Measurements from ENCODE around the gene MMADHC. TPM values are rescaled to one million over a fixed set of nuclear protein-coding genes. Genes with fewer than 3 reads are reported as not detected.
"Not testable (repeated sequence)": the region's sequence is repeated elsewhere in the genome, so short reads cannot be mapped to it uniquely, and the experiment has no call there.

The MMADHC gene
- total RNA-seq, 4 donors from 2014 or later: 140 to 205 (median 169) TPM

DNA sequence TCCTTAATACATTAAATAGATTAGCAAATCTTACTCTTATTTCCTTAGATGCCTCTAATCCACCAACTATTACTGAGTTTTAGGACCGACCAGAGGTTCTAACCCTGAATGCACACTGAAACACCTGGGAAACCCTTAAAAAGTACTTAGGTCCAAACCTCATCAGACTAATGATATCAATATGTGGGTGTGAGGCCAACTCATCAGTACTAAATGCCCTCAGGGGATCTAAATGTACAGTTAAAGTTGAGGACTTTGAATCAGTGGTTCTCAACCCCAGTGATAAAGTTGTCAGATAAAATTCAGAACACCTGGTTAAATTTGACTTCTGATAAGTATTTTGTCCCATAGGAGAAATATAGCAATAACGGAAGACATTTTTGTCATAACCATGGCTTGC is 20.9 kb downstream of the MMADHC start:
- no peak overlapping the region for H3K4me3 ChIP-seq
- H3K9me3 ChIP-seq: no peaks in the 10 kb centered on the region
- intact Hi-C loops (cut with DNase I; ENCODE audit: low total_unique reads) (no loop called here), in situ Hi-C loops (cut with MboI; ENCODE audit: low sequenced_read_pairs in 4 of 4) (loop anchor here in 3 of 4 donors (5.0 to 10.0 kb wide), 2 partner anchors 549 to 552 kb away; no protein-coding TSS in a partner anchor)
- DNase-seq (no peak), ATAC-seq (no peak)
- H3K36me3 ChIP-seq: peaks cover 0 to 59% of the 10 kb centered on the region in 2 donors
- H3K4me1 ChIP-seq: peaks cover 0 to under 1% of the 10 kb centered on the region in 2 donors
- H3K27ac ChIP-seq: no peak overlapping the region
- H3K27me3 ChIP-seq: no peaks in the 10 kb centered on the region
- no peak for TF ChIP-seq POLR2A (IDR thresholded peaks at IDR 0.05)
- TF ChIP-seq, protein P1, sequence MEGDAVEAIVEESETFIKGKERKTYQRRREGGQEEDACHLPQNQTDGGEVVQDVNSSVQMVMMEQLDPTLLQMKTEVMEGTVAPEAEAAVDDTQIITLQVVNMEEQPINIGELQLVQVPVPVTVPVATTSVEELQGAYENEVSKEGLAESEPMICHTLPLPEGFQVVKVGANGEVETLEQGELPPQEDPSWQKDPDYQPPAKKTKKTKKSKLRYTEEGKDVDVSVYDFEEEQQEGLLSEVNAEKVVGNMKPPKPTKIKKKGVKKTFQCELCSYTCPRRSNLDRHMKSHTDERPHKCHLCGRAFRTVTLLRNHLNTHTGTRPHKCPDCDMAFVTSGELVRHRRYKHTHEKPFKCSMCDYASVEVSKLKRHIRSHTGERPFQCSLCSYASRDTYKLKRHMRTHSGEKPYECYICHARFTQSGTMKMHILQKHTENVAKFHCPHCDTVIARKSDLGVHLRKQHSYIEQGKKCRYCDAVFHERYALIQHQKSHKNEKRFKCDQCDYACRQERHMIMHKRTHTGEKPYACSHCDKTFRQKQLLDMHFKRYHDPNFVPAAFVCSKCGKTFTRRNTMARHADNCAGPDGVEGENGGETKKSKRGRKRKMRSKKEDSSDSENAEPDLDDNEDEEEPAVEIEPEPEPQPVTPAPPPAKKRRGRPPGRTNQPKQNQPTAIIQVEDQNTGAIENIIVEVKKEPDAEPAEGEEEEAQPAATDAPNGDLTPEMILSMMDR (IDR thresholded peaks at IDR 0.05 in 4 of 5, conservative IDR thresholded peaks at IDR 0.05 in 1 of 5): no peak

GRCh38 chr2:149565625-149566024 is 21.9 kb downstream of the MMADHC start:
- in situ Hi-C loops (cut with MboI; ENCODE audit: low sequenced_read_pairs in 4 of 4): loop anchor here in 3 of 4 donors (5.0 to 10.0 kb wide), 2 partner anchors 548 to 551 kb away; no protein-coding TSS in a partner anchor
- H3K27me3 ChIP-seq; H3K4me3 ChIP-seq; H3K4me1 ChIP-seq; DNase-seq; H3K9me3 ChIP-seq; ATAC-seq; intact Hi-C loops (cut with DNase I; ENCODE audit: low total_unique reads); H3K27ac ChIP-seq: not testable (repeated sequence)
- peaks cover 0 to 52% of the 10 kb centered on the region in 2 donors for H3K36me3 ChIP-seq

- H3K4me1 ChIP-seq: no peaks in the 10 kb centered on the region
- H3K4me3 ChIP-seq: no peak overlapping the region
- no peaks in the 10 kb centered on the region for H3K9me3 ChIP-seq
- H3K36me3 ChIP-seq: peaks cover 0 to 46% of the 10 kb centered on the region in 2 donors
- H3K27ac ChIP-seq: no peak overlapping the region
- ATAC-seq: no peak
- intact Hi-C loops (cut with DNase I; ENCODE audit: low total_unique reads) (no loop called here), in situ Hi-C loops (cut with MboI; ENCODE audit: low sequenced_read_pairs in 4 of 4) (loop anchor here (5.0 to 10.0 kb wide), 2 partner anchors 548 to 550 kb away; no protein-coding TSS in a partner anchor)
- H3K27me3 ChIP-seq: no peaks in the 10 kb centered on the region
- DNase-seq: no peak
- TF ChIP-seq, protein P1 (IDR thresholded peaks at IDR 0.05 in 4 of 5, conservative IDR thresholded peaks at IDR 0.05 in 1 of 5): no peak
- TF ChIP-seq POLR2A (IDR thresholded peaks at IDR 0.05): no peak
Observed at GRCh38 chr2:149564983-149565382, 22.6 kb downstream of the MMADHC start.

DNA sequence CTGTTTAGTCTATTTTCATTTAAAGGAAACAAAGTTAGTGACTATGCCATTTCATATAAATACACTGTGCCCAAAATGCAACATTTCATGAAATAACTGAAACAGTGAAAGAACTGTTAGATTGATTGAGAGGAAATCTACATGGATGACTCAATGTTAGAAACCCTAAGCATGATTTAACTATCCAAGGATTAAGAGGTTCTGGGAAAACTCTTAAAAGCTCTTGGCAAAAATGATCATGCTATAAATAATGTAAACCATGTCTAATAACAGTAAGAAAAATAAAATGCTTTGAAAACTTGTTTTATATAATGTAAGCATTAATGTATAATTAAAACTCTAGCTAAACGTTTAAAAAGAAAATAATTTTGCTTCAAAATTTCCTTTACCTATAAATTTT is 23.5 kb downstream of the MMADHC start:
- DNase-seq (no peak), ATAC-seq (no peak)
- no peak overlapping the region for H3K27ac ChIP-seq
- no peak for TF ChIP-seq POLR2A (IDR thresholded peaks at IDR 0.05)
- TF ChIP-seq, protein P1 (IDR thresholded peaks at IDR 0.05 in 4 of 5, conservative IDR thresholded peaks at IDR 0.05 in 1 of 5): no peak
- H3K4me1 ChIP-seq: no peaks in the 10 kb centered on the region
- intact Hi-C loops (cut with DNase I; ENCODE audit: low total_unique reads) (no loop called here), in situ Hi-C loops (cut with MboI; ENCODE audit: low sequenced_read_pairs in 4 of 4) (loop anchor here in 2 of 4 donors (5.0 to 10.0 kb wide), 2 partner anchors 547 to 549 kb away; no protein-coding TSS in a partner anchor)
- no peak overlapping the region for H3K4me3 ChIP-seq
- H3K9me3 ChIP-seq: no peaks in the 10 kb centered on the region
- no peaks in the 10 kb centered on the region for H3K27me3 ChIP-seq
- H3K36me3 ChIP-seq: peaks cover 0 to 37% of the 10 kb centered on the region in 2 donors

- H3K27me3 ChIP-seq: no peaks in the 10 kb centered on the region
- H3K4me3 ChIP-seq: no peak overlapping the region
- TF ChIP-seq POLR2A (IDR thresholded peaks at IDR 0.05): no peak
- TF ChIP-seq, protein P1 (IDR thresholded peaks at IDR 0.05 in 4 of 5, conservative IDR thresholded peaks at IDR 0.05 in 1 of 5): no peak
- peaks cover 0 to 19% of the 10 kb centered on the region in 2 donors for H3K36me3 ChIP-seq
- no peaks in the 10 kb centered on the region for H3K4me1 ChIP-seq
- H3K9me3 ChIP-seq: no peaks in the 10 kb centered on the region
- H3K27ac ChIP-seq: no peak overlapping the region
- in situ Hi-C loops (cut with MboI; ENCODE audit: low sequenced_read_pairs in 4 of 4): loop anchor here in 2 of 4 donors (5.0 to 10.0 kb wide), 2 partner anchors 545 to 548 kb away; no protein-coding TSS in a partner anchor
- no peak for DNase-seq
- peak in 1 of 2 donors; percentile 55 for ATAC-seq
- intact Hi-C loops (cut with DNase I; ENCODE audit: low total_unique reads): no loop called here
Observed at GRCh38 chr2:149562324-149562723, 25.3 kb downstream of the MMADHC start.

All from gastrocnemius medialis (tissue), 4 donors.